Lower lobe of right lung (tissue), 1 donor: ENCODE data around the gene FGD6. TPM values are rescaled to one million over a fixed set of nuclear protein-coding genes. Genes with fewer than 3 reads are reported as not detected.

Experiments used
- total RNA-seq: library from RNA; stranded (reverse); fragmentation: NEBNext Ultra II Directional; extraction: Animal tissue kit (Norgen Biotek cat#: 25700); gene quantifications from one replicate; pipeline ENCODE4 v1.2.1, GENCODE V29; 2021
- donor health status: DM: no; HTN: yes; CAD: no; lungs with severe emphysema.

FGD6 gene
- total RNA-seq, 1 donor from 2014 or later, result 22.9 TPM

Other genes starting within 250 kb of the FGD6 start
- 65.0 TPM for gene NDUFA12, start 213.8 kb downstream of the FGD6 start, total RNA-seq
- 38.2 TPM for gene NR2C1, start 143.8 kb downstream of the FGD6 start, total RNA-seq
- gene VEZT, start 340 bp upstream of the FGD6 start, total RNA-seq, result 64.2 TPM